HCEC 1CT (cell line): ENCODE measurements around the gene TPSD1.
"Not testable (repeated sequence)": the region's sequence is repeated elsewhere in the genome, so short reads cannot be mapped to it uniquely, and the experiment has no call there.

Source experiments
- DNase-seq: peaks from one replicate; pipeline ENCODE4 v3.0.0-alpha.2; 2017

TPSD1 gene

GRCh38 chr16:1264345-1265089, 8.6 kb downstream of the TPSD1 start:
- DNase-seq: no peak

GRCh38 chr16:1265090-1265630, 9.3 kb downstream of the TPSD1 start:
- no peak for DNase-seq

DNA sequence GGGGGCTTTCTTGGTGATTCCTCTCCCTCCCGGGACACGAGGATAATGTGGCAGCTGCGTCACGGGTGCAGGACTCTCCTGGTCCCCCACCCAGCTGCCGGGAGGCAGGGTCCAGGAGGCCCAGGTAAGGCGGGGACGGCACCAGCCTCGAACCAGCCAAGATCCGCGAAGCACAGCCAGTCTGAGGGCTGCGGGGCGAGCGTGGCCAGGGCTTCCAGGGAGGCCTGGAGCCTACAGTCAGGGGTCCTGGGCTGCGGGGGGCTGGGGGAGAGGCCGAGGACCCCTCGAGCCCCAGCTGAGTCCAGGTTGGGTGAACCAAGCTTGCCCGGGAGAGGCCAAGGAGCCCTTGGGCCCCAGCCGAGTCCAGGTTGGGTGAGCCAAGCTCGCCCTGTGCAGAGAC, 10.0 kb downstream of the TPSD1 start:
- no peak for DNase-seq

DNA sequence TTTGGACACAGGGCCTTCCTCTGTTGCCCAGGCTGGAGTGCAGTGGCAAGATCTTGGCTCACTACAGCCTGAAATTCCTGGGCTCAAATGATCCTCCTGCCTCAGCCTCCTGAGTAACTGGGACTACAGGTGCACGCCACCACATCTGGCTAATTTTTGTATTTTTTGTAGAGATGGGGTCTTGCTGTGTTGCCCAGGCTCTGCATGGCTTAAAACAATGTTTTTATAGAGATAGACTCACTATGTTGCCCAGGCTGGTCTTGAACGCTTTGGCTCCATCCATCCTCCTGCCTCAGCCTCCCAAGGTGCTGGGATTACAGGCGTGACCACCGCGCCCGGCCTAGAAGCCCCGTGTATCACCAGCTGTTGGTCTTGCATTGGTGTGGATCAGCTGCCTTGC, 13.5 kb downstream of the TPSD1 start:
- not testable (repeated sequence) for DNase-seq

DNA sequence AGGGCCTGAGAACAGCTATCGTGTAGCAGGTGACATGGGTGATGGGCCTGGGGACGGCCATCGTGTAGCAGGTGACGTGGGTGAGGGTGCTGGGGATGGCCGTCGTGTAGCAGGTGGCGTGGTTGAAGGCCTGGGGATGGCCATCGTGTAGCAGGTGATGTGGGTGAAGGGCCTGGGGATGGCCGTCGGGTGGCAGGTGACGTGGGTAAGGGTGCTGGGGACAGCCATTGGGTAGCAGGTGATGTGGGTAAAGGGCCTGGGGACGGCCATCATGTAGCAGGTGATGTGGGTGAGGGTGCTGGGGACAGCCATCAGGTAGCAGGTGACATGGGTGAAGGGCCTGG, 15.5 kb downstream of the TPSD1 start:
- DNase-seq: no peak

GRCh38 chr16:1271724-1272413, 16.0 kb downstream of the TPSD1 start:
- not testable (repeated sequence) for DNase-seq

GRCh38 chr16:1272453-1273198, 16.8 kb downstream of the TPSD1 start:
- DNase-seq: no peak

DNA sequence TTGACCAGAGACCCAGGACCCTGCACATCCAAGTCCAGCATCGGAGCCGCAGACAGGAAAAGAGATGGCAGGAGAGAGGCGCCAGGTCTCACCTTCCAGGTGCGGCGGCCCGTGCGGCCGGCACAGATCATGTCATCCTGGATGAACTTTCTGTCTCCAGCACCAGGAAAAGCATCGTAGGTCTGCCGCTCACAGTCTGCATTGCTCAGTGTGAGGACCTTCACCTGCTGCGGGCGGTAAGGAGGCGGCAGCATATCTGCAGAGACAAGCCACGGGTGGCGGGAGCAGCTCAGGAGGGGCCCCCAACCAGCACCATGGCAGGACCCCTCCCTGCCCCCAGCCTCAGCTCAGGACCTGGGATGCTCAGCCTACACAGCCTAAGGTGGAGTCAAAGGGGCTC, 17.9 kb downstream of the TPSD1 start:
- DNase-seq: no peak

GRCh38 chr16:1274767-1275166, 18.9 kb downstream of the TPSD1 start:
- no peak for DNase-seq

DNA sequence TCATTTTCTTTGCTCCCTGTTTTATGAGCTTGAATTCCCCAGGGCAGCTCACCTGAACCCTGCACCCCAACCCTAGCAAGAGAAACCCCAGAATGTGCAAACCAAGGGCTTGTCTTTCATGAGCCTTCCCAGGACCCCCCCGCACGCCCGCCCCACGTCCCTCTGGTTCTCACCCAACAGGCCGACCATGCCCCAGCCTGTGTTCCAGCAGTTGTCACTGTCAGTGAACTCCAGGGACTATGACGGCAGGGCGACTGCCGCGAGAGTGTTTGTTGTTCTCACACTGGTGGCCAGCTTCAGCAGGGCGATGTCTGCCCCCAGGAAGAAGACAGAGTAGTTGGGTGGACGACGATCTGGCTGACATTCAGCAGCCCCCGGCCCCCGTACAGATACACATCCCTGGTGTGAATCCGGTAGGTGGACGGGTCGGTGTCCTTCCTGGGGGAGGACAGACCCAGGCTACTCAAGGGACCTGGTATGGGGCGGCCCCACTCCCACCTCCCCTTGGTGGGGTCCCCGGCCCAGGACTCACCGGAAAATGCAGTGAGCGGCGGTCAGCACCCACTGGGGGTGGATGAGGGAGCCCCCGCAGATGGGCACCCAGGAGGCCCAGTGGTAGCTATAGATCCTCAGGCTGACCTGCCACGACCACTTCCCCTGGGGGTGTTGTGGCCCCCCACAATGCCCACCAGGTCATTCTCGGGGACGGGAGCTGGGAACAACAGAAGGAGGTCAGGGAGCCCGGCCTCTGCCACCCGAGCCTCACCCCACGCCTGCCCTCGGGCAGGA, 20.1 kb downstream of the TPSD1 start:
- no peak for DNase-seq

GRCh38 chr16:1276580-1276878, 20.7 kb downstream of the TPSD1 start:
- DNase-seq: no peak

DNA sequence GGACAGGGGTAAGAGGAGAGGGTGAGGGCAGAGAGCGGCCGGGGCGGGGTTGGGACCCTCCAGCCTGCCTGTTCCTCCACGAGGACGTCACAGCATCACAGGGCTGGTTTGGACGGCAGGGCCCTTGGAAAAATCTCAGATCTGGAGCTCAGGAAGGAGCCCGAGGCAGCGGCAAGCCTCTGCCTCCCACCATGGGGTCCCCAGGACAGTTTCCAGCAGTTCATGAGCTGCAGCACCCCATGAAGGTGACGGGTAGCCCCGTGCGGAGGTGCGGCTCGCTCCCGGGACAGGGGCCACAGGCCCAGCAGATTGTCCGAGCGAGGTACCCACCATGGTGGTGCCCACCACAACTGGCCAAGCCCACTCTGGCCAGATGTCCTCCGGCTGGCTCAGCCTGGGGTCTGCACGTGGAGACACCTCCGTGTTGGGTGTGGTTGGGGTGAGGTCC, 21.3 kb downstream of the TPSD1 start:
- DNase-seq: no peak

- DNase-seq: no peak
Measured at GRCh38 chr16:1277617-1278282, 21.9 kb downstream of the TPSD1 start.

DNA sequence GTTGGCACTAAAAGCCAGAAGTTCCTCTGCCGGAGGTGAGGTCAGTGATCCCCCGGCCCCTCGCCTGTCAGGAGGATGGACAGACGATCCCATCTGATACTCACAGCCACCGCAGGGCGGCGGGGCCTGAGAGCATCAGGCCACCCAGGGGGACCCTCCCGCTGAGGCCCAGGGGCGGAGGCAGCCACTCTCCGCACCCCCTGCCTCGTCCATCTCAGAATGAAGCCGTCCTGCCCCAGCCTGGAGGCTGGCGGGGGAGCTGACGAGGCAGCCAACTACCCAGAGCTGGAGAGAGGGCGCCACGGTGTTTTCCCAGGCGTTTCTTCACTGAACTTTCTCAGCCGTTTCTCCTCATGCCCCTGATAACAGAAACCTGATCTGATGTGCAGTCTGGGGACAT, 22.6 kb downstream of the TPSD1 start:
- DNase-seq: no peak

DNA sequence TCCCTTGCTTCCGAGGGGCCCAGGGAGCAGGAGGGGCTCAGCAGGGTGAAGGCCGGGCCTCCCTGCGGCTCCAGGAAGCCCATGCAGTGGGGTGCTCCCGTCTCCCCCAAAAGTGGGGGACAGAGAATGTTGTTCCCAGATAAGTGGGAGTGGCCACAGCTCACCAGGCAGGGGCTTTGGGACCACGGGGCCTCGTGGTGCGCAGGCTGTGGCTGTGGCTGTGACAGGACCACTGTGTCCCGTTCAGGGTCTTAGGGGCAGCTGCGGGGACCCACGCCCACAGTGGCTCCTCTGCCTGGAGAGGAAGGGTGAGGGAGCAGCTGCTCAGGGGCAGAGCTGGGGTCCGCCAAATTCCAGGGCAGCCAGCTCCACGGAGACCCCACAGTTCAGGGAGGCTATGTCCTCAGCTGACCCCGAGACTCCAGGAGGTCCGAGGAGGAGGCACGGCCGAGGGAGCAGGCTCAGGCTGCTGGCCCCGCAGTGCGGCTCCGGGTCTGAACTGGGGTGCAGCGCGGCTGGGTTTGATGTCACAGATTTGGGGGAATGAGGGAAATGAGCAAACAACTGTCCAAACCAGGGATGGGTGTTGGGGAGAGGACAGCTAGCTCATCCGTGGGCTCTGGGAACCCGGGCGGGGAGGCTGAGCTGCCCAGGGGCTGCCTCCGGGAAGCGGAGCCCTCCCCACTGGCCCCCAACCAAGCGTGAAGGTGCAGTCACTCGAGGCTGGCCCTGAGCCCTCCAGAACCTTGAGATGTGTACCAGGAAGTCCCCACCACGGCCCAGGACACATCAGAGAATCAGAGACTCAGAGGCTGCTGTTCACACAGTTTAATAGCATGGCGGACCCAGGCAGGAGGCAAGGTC, 23.4 kb downstream of the TPSD1 start:
- no peak for DNase-seq

DNA sequence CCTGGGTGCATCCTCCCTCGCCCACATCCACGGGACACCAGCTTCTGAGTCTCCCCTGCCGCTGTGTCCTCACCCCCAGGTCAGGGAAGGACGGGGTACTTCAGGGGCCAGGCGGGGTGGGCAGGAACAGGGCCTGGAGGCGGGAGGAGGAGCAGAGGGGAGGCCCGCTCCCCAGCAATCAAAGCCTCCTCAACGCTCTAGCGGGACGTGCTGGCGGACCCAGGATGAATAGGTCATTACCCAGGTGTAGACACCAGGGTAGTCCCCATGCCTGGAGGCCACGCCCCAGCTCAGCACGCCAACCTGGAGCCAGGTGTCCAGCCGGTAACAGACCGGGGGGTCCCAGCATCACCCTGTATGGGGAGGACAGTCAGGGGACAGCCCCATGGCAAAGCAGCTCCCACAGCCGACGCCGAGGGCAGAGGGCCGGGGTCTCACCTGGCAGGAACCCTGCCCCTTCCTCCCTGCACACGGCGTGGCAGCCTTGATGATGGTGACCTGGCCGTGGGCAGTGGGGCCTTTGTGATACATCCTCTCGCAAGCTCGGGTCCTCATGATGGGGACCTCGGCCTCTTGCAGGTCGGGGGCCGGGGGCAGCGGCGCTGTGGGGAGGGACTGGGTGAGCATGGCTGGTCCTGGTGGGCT, 24.2 kb downstream of the TPSD1 start:
- DNase-seq: no peak

GRCh38 chr16:1280783-1281182, 24.9 kb downstream of the TPSD1 start:
- no peak for DNase-seq

GRCh38 chr16:1281517-1281916, 25.6 kb downstream of the TPSD1 start:
- DNase-seq: no peak

- no peak for DNase-seq
Measured at GRCh38 chr16:1282324-1282973, 26.6 kb downstream of the TPSD1 start.

GRCh38 chr16:1283296-1283695, 27.4 kb downstream of the TPSD1 start:
- DNase-seq: no peak
